ENCODE measurements around the gene MVK.

MVK gene

GRCh38 chr12:109631751-109632150, 58.2 kb downstream of the MVK start:
- H3K9me3 Mint-ChIP-seq = peaks cover 0 to 4% of the 10 kb centered on the region in 2 donors
- DNase-seq (no peak), ATAC-seq (no peak)
- no peak overlapping the region for H3K27ac Mint-ChIP-seq
- H3K4me1 Mint-ChIP-seq = no peaks in the 10 kb centered on the region
- H3K27me3 Mint-ChIP-seq = peaks cover 29% of the 10 kb centered on the region
- H3K4me3 Mint-ChIP-seq = no peak overlapping the region

GRCh38 chr12:109632342-109632741, 58.7 kb downstream of the MVK start:
- Mint-ChIP-seq H3K4me3 (no peak overlapping the region), H3K27ac (no peak overlapping the region), H3K9me3 (peaks cover 0 to 4% of the 10 kb centered on the region in 2 donors), H3K4me1 (no peaks in the 10 kb centered on the region), H3K27me3 (peaks cover 29% of the 10 kb centered on the region)
- DNase-seq = no peak
- ATAC-seq = no peak

- H3K27ac Mint-ChIP-seq = no peak overlapping the region
- H3K4me3 Mint-ChIP-seq = no peak overlapping the region
- H3K9me3 Mint-ChIP-seq = peaks cover 0 to 4% of the 10 kb centered on the region in 2 donors
- DNase-seq = no peak
- peaks cover 3% of the 10 kb centered on the region for H3K27me3 Mint-ChIP-seq
- H3K4me1 Mint-ChIP-seq = no peaks in the 10 kb centered on the region
- ATAC-seq = no peak
These were observed 62.1 kb downstream of the MVK start for GRCh38 chr12:109635717-109636116.

- no peak overlapping the region for H3K27ac Mint-ChIP-seq
- no peak for DNase-seq
- no peak for ATAC-seq
- H3K4me1 Mint-ChIP-seq = no peaks in the 10 kb centered on the region
- no peaks in the 10 kb centered on the region for H3K27me3 Mint-ChIP-seq
- H3K9me3 Mint-ChIP-seq = peaks cover 0 to 4% of the 10 kb centered on the region in 2 donors
- no peak overlapping the region for H3K4me3 Mint-ChIP-seq
These were observed 63.8 kb downstream of the MVK start for GRCh38 chr12:109637348-109637747.

GRCh38 chr12:109637996-109638395, 64.4 kb downstream of the MVK start:
- H3K4me1 Mint-ChIP-seq = no peaks in the 10 kb centered on the region
- DNase-seq (no peak), ATAC-seq (no peak)
- H3K27ac Mint-ChIP-seq = no peak overlapping the region
- no peaks in the 10 kb centered on the region for H3K27me3 Mint-ChIP-seq
- no peak overlapping the region for H3K4me3 Mint-ChIP-seq
- peaks cover 0 to 4% of the 10 kb centered on the region in 2 donors for H3K9me3 Mint-ChIP-seq

- Mint-ChIP-seq H3K4me1 (no peaks in the 10 kb centered on the region), H3K27ac (peak overlapping the region in 1 of 2 donors; percentile 21), H3K9me3 (peaks cover 0 to 4% of the 10 kb centered on the region in 2 donors), H3K4me3 (no peak overlapping the region), H3K27me3 (no peaks in the 10 kb centered on the region)
- ATAC-seq (no peak), DNase-seq (no peak)
These were observed 65.1 kb downstream of the MVK start for GRCh38 chr12:109638735-109639134.

- DNase-seq (no peak), ATAC-seq (no peak)
- H3K27ac Mint-ChIP-seq = no peak overlapping the region
- no peak overlapping the region for H3K4me3 Mint-ChIP-seq
- no peaks in the 10 kb centered on the region for H3K4me1 Mint-ChIP-seq
- H3K9me3 Mint-ChIP-seq = peaks cover 0 to 4% of the 10 kb centered on the region in 2 donors
- H3K27me3 Mint-ChIP-seq = no peaks in the 10 kb centered on the region
These were observed 65.7 kb downstream of the MVK start for GRCh38 chr12:109639151-109639872.

- Mint-ChIP-seq H3K27ac (no peak overlapping the region), H3K27me3 (peaks cover 11% of the 10 kb centered on the region), H3K4me1 (no peaks in the 10 kb centered on the region), H3K9me3 (no peaks in the 10 kb centered on the region), H3K4me3 (no peak overlapping the region)
- DNase-seq (no peak), ATAC-seq (no peak)
These were observed 67.4 kb downstream of the MVK start for GRCh38 chr12:109640961-109641360.

- Mint-ChIP-seq H3K27me3 (peaks cover 16% of the 10 kb centered on the region), H3K27ac (no peak overlapping the region), H3K4me3 (no peak overlapping the region), H3K4me1 (no peaks in the 10 kb centered on the region), H3K9me3 (no peaks in the 10 kb centered on the region)
- no peak for DNase-seq
- no peak for ATAC-seq
These were observed 67.8 kb downstream of the MVK start for GRCh38 chr12:109641422-109641821.

GRCh38 chr12:109642506-109643132, 69.0 kb downstream of the MVK start:
- Mint-ChIP-seq H3K9me3 (no peaks in the 10 kb centered on the region), H3K27ac (no peak overlapping the region), H3K27me3 (peaks cover 28% of the 10 kb centered on the region), H3K4me1 (no peaks in the 10 kb centered on the region), H3K4me3 (no peak overlapping the region)
- no peak for DNase-seq
- ATAC-seq = no peak

- no peak for DNase-seq
- Mint-ChIP-seq H3K27me3 (peaks cover 37% of the 10 kb centered on the region), H3K27ac (no peak overlapping the region), H3K4me1 (no peaks in the 10 kb centered on the region), H3K9me3 (no peaks in the 10 kb centered on the region), H3K4me3 (no peak overlapping the region)
- ATAC-seq = no peak
These were observed 71.6 kb downstream of the MVK start for GRCh38 chr12:109645194-109645593.

- Mint-ChIP-seq H3K27me3 (peaks cover 42% of the 10 kb centered on the region), H3K27ac (no peak overlapping the region), H3K9me3 (no peaks in the 10 kb centered on the region), H3K4me3 (no peak overlapping the region), H3K4me1 (no peaks in the 10 kb centered on the region)
- DNase-seq (no peak), ATAC-seq (no peak)
These were observed 72.1 kb downstream of the MVK start for GRCh38 chr12:109645708-109646107.

All from stimulated activated naive CD8-positive, alpha-beta T cell treated with anti-CD3 and anti-CD28 coated beads, Interleukin-15, amount 100 ng/mL, for 72 hours (primary cell).